Heart right ventricle (tissue), 16 donors: ENCODE measurements around the gene CASKIN1. TPM values are rescaled to one million over a fixed set of nuclear protein-coding genes. Genes with fewer than 3 reads are reported as not detected.
"Not testable (repeated sequence)": the region's sequence is repeated elsewhere in the genome, so short reads cannot be mapped to it uniquely, and the experiment has no call there.

Experiments used
- ATAC-seq, 8 donors: fragments of 200-7000 bp; cut with Tn5 transposase; one replicate each; pipeline ENCODE4 v1.9.1; 2020; ENCODE audit warnings: mild to moderate bottlenecking in 8 of 8, moderate library complexity in 8 of 8, moderate number of reproducible peaks in 1 of 8
- DNase-seq, 2 donors: peaks; one replicate each; pipeline ENCODE4 v3.0.0-alpha.2; 2020
- H3K27ac ChIP-seq, 10 donors: fragments of 200-600 bp; sonication (generic) in 2 of 10; one replicate each; pipeline versions ENCODE4 v1.5.0 to v1.8.0; 2020 to 2022; ENCODE audit warnings: mild to moderate bottlenecking in 3 of 10
- H3K27me3 ChIP-seq, 7 donors: fragments of 200-600 bp; one replicate each; pipeline ENCODE4 v1.8.0; 2021 to 2022; ENCODE audit warnings: mild to moderate bottlenecking in 2 of 7
- H3K36me3 ChIP-seq, 9 donors: fragments of 200-600 bp; sonication (generic) in 1 of 9; one replicate each; pipeline versions ENCODE4 v1.5.0 to v1.8.0; 2020 to 2022; ENCODE audit warnings: mild to moderate bottlenecking in 2 of 9
- H3K4me1 ChIP-seq, 9 donors: fragments of 200-600 bp; sonication (generic) in 1 of 9; one replicate each; pipeline versions ENCODE4 v1.5.0 to v1.8.0; 2020 to 2022; ENCODE audit warnings: mild to moderate bottlenecking in 4 of 9
- H3K4me3 ChIP-seq, 10 donors: fragments of 200-600 bp; sonication (generic) in 2 of 10; one replicate each; pipeline versions ENCODE4 v1.5.0 to v1.8.0; 2020 to 2022; ENCODE audit warnings: mild to moderate bottlenecking in 7 of 10, moderate library complexity in 2 of 10
- H3K9me3 ChIP-seq, 11 donors: fragments of 200-600 bp in 10 of 11; sonication (generic) in 2 of 11; one replicate each; pipeline versions ENCODE4 v1.5.0 to v1.8.0; 2013 to 2022; ENCODE audit warnings: mild to moderate bottlenecking in 2 of 11, control low read depth in 1 of 11, moderate library complexity in 1 of 11
- CTCF ChIP-seq, 9 donors: fragments of 200-600 bp; sonication (generic) in 2 of 9; IDR thresholded peaks; one replicate each; pipeline versions ENCODE4 v1.5.0 to v1.8.0; 2021 to 2022; ENCODE audit warnings: antibody characterized with exemption in 9 of 9, mild to moderate bottlenecking in 5 of 9, moderate library complexity in 1 of 9
- WGBS, 2 donors: extraction: QIAGEN DNeasy Blood & Tissue Kit; methylation state at CpG; one replicate each; pipeline ENCODE4 v1.1.7; 2013; ENCODE audit warnings: inconsistent platforms in 1 of 2; 5-methylcytosine and 5-hydroxymethylcytosine counted together
- intact Hi-C, 10 donors: fragments of 100-400 bp; cut with DNase I; formaldehyde crosslinking; loops; one replicate each; pipeline versions ENCODE4 v1.11.1 to v1.14.2; 2022
- polyA plus RNA-seq, 2 donors: library from polyadenylated mRNA; stranded (reverse); fragments of 200-250 nt; gene quantifications; one replicate each; pipeline ENCODE4 v1.2.3, GENCODE V29; 2013
- total RNA-seq, 10 donors: library from RNA; stranded (reverse); fragmentation: NEBNext Ultra II Directional in 3 of 10; extraction: Animal tissue kit (Norgen Biotek cat#: 25700) in 3 of 10; gene quantifications; one replicate each; pipeline versions ENCODE4 v1.2.1 to v1.2.4, GENCODE V29; 2021 to 2023
- donor health status: Arrhythmogenic right ventricular cardiomyopathy.
- donor health status: ischemic (EF 13 %, LVEDD 7.1; RV severe dilation, severe dysfunction).
- donor health status: healthy with polysubstance abuse.
- donor health status: DM: no; HTN: yes; CAD: no.
- donor health status: DM: no; HTN: no; CAD: no.
- donor health status: ischemic (EF 25% LVEDD 6.9; RV normal size, moderate dysfunction).
- donor health status: ischemic (EF 25% LVEDD 5.7; RV mildly dilated, moderate dysfunction).
- donor health status: healthy.
- donor health status: DM: yes; HTN: yes; CAD: no.
- donor health status: Ischemic cardiomyopathy.
- donor health status: ischemic (EF 35%, LVEDD 5.7; RV mildly dilated, moderate dysfunction).
- donor health status: nonischemic (EF 11% LVEDD 7.7; RV severe dilation, severe dysfunction).
- donor health status: DM: yes; HTN: yes; CAD: no.
- donor health status: PGD.
- donor health status: ischemic (EF 29% LVEDD 5.4; RV normal size, mild dysfunction).
- donor health status: nonischemic (EF 23%, LVEDD 6.1; RV moderate dilation, normal function).

The CASKIN1 gene
- total and polyA plus RNA-seq, 12 donors, result 0.24 to 6.0 (median 1.1) TPM

GRCh38 chr16:2243781-2244180, 47.4 kb upstream of the CASKIN1 start:
- Histone ChIP-seq H3K36me3 (peaks cover 0 to 93% (median 53%) of the 10 kb centered on the region in 9 donors), H3K9me3 (no peaks in the 10 kb centered on the region), H3K4me3 (no peak overlapping the region), H3K4me1 (peaks cover 0 to 8% (median 0%) of the 10 kb centered on the region in 9 donors), H3K27ac (no peak overlapping the region), H3K27me3 (no peaks in the 10 kb centered on the region)
- WGBS, 2 donors, result 93 to 97% methylated on average over 11 of the region's 11 CpGs
- no peak for ATAC-seq
- intact Hi-C loops, result no loop called here
- DNase-seq, result no peak
- no peak for TF ChIP-seq CTCF (IDR thresholded peaks at IDR 0.05)

- Histone ChIP-seq H3K9me3 (no peaks in the 10 kb centered on the region), H3K4me3 (no peak overlapping the region), H3K27ac (no peak overlapping the region), H3K27me3 (peaks cover 0 to 1% (median 0%) of the 10 kb centered on the region in 7 donors), H3K36me3 (peaks cover 0 to 86% (median 53%) of the 10 kb centered on the region in 9 donors), H3K4me1 (peaks cover 0 to 10% (median under 1%) of the 10 kb centered on the region in 9 donors)
- intact Hi-C loops, result no loop called here
- ATAC-seq, result no peak
- DNase-seq, result no peak
- 94 to 97% methylated on average over 19 of the region's 19 CpGs for WGBS, 2 donors
- TF ChIP-seq CTCF (IDR thresholded peaks at IDR 0.05), result no peak
Observed at GRCh38 chr16:2243031-2243528, 46.7 kb upstream of the CASKIN1 start.

DNA sequence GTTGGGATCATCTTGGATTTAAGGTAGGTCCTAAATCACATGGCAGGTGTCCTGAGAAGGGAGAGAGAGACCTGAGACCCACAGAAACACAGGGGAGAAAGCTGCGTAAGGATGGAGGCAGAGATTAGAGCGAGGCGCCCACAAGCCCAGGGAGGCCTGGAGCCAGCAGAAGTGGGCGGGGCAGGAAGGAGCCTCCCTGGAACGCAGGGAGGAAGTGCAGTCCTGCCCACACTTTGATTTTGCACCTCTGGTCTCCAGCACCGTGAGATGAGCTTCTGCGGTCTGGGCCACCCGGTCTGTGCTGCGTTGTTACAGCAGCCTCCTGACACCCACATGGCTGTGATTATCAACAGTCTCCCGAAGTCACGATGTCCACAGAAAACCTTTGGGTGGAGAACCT, 46.2 kb upstream of the CASKIN1 start:
- intact Hi-C loops, result no loop called here
- Histone ChIP-seq H3K27ac (no peak overlapping the region), H3K4me3 (no peak overlapping the region), H3K9me3 (no peaks in the 10 kb centered on the region), H3K27me3 (peaks cover 0 to 6% (median 0%) of the 10 kb centered on the region in 7 donors), H3K36me3 (peaks cover 0 to 84% (median 53%) of the 10 kb centered on the region in 9 donors), H3K4me1 (peaks cover 0 to 15% (median 6%) of the 10 kb centered on the region in 9 donors)
- no peak for DNase-seq
- no peak for ATAC-seq
- TF ChIP-seq CTCF (IDR thresholded peaks at IDR 0.05), result no peak
- WGBS, 2 donors, result 75 to 78% methylated on average over 11 of the region's 11 CpGs

- 67 to 68% methylated on average over 9 of the region's 9 CpGs for WGBS, 2 donors
- ATAC-seq, H3K9me3 ChIP-seq, intact Hi-C loops, H3K27ac ChIP-seq, H3K4me3 ChIP-seq, DNase-seq: not testable (repeated sequence)
- H3K36me3 ChIP-seq, result peaks cover 0 to 68% (median 47%) of the 10 kb centered on the region in 9 donors
- peaks cover 13 to 34% (median 23%) of the 10 kb centered on the region in 9 donors for H3K4me1 ChIP-seq
- peaks cover 0 to 29% (median 8%) of the 10 kb centered on the region in 7 donors for H3K27me3 ChIP-seq
Observed at GRCh38 chr16:2240331-2240730, 43.9 kb upstream of the CASKIN1 start.
